ENCODE results near the gene NUDT13. TPM values are rescaled to one million over a fixed set of nuclear protein-coding genes. Genes with fewer than 3 reads are reported as not detected.

The NUDT13 gene
- total and polyA plus RNA-seq, 2 of the 8 experiments (the other 6 are each of a cell fraction or from before 2014, with no cell fraction given), result 1.5 to 1.9 TPM

GRCh38 chr10:73075829-73076228, 34.4 kb upstream of the NUDT13 start:
- Histone ChIP-seq H2AFZ (ENCODE audit: low read length) (no peak overlapping the region), H3K27ac (ENCODE audit: low read depth, low read length) (no peak overlapping the region), H3K18ac (ENCODE audit: extremely low read depth, low read length) (no peak overlapping the region), H2BK20ac (ENCODE audit: low read length) (no peak overlapping the region), H3K23me2 (ENCODE audit: low read depth, low read length) (no peaks in the 10 kb centered on the region), H3K9ac (replicated peaks in 1 of 4; ENCODE audit: extremely low read depth in 1 of 4, low read depth in 3 of 4, low read length in 3 of 4) (no peak overlapping the region), H3K56ac (replicated peaks; ENCODE audit: insufficient read length, low read depth, low read length) (no peak overlapping the region), H4K20me1 (replicated peaks in 1 of 2; ENCODE audit: control insufficient read depth in 1 of 2, insufficient read depth in 2 of 2, low read length in 2 of 2) (peaks cover 0 to 2% of the 10 kb centered on the region in 2 experiments), H2AK5ac (ENCODE audit: low read depth, low read length) (no peak overlapping the region), H3K4me3 (ENCODE audit: extremely low read depth in 1 of 4, insufficient read depth in 2 of 4, low read depth in 3 of 4, low read length in 4 of 4) (no peak overlapping the region), H3K23ac (ENCODE audit: insufficient read length) (no peak overlapping the region), H2BK5ac (ENCODE audit: low read depth, low read length) (no peak overlapping the region), H3K79me1 (ENCODE audit: low read depth, low read length) (no peaks in the 10 kb centered on the region), H2BK15ac (ENCODE audit: low read length) (no peak overlapping the region), H3K36me3 (ENCODE audit: control insufficient read depth in 2 of 4, insufficient read depth in 4 of 4, low read length in 3 of 4) (peaks cover 0 to 19% (median 5%) of the 10 kb centered on the region in 4 experiments; a peak in 4 of 8 replicates), H2BK12ac (ENCODE audit: low read depth, low read length) (no peak overlapping the region), H4K8ac (ENCODE audit: extremely low read depth, insufficient read depth, low read length) (no peak overlapping the region), H3K4me2 (ENCODE audit: insufficient read depth in 1 of 2, low read depth in 2 of 2, low read length in 2 of 2) (no peak overlapping the region), H3K4ac (replicated peaks; ENCODE audit: insufficient read length, low read depth, low read length) (no peak overlapping the region), H3K27me3 (replicated peaks in 1 of 4; ENCODE audit: control insufficient read depth in 3 of 4, extremely low read depth in 1 of 4, insufficient read depth in 3 of 4, low read length in 3 of 4) (no peaks in the 10 kb centered on the region), H2BK120ac (replicated peaks; ENCODE audit: low read depth, low read length) (no peak overlapping the region), H4K5ac (ENCODE audit: insufficient read length, low read depth, low read length) (no peak overlapping the region), H3K79me2 (ENCODE audit: control insufficient read depth in 1 of 2, insufficient read depth in 2 of 2, low read length in 2 of 2) (peaks cover 0 to 16% of the 10 kb centered on the region in 2 experiments; a peak in 2 of 4 replicates), H3K9me3 (ENCODE audit: insufficient read depth in 2 of 2, low read depth in 1 of 2, low read length in 1 of 2) (no peaks in the 10 kb centered on the region), H3K14ac (ENCODE audit: insufficient read length) (no peak overlapping the region), H4K91ac (replicated peaks; ENCODE audit: insufficient read length, low read length) (no peak overlapping the region), H3K4me1 (replicated peaks in 1 of 4; ENCODE audit: control insufficient read depth in 3 of 4, insufficient read depth in 4 of 4, low read length in 3 of 4) (no peaks in the 10 kb centered on the region)
- CTCF ChIA-PET (ENCODE audit: partially characterized antibody), result interaction anchor here (0.7 to 1.2 kb wide), 3 partner anchors 15 to 47 kb away, joined by 3 to 4 read pairs (median 3); no protein-coding TSS in a partner anchor
- FAIRE-seq (no peak), DNase-seq (ENCODE audit: low read depth in 1 of 2, low spot score in 2 of 2) (no peak)
- WGBS, 2 experiments (ENCODE audit: extremely low coverage in 1 of 2, insufficient coverage in 1 of 2, insufficient read length in 1 of 2, insufficient replicate concordance in 2 of 2, low coverage in 1 of 2, low lambda C conversion rate in 2 of 2, missing lambda C conversion rate in 1 of 2), result 98% methylated on average over 3 of the region's 3 CpGs; no CpG with 5 or more reads in 1 of the 2 experiments
- no peak for TF ChIP-seq KDM4A (IDR thresholded peaks at IDR 0.05; ENCODE audit: low read depth, low read length, severe bottlenecking)
- TF ChIP-seq TEAD4 (IDR thresholded peaks at IDR 0.05; ENCODE audit: low read depth, low read length), result no peak
- no peak for TF ChIP-seq TAF7 (optimal IDR thresholded peaks at IDR 0.05; ENCODE audit: borderline replicate concordance, low read depth, low read length)
- TF ChIP-seq YY1 (IDR thresholded peaks at IDR 0.05; ENCODE audit: low read depth, low read length), result no peak
- TF ChIP-seq TAF1 (IDR thresholded peaks at IDR 0.05; ENCODE audit: low read depth, low read length), result no peak
- no peak for TF ChIP-seq CBX5 (IDR thresholded peaks at IDR 0.05; ENCODE audit: low read depth, low read length)
- TF ChIP-seq GTF2F1 (IDR thresholded peaks at IDR 0.05; ENCODE audit: borderline replicate concordance, low read depth, low read length), result no peak
- no peak for TF ChIP-seq TBP (IDR thresholded peaks at IDR 0.05; ENCODE audit: low read depth, low read length)
- TF ChIP-seq EP300 (IDR thresholded peaks at IDR 0.05; ENCODE audit: borderline replicate concordance in 1 of 2, low read depth in 2 of 2, low read length in 2 of 2), result no peak
- TF ChIP-seq CBX8 (IDR thresholded peaks at IDR 0.05; ENCODE audit: borderline replicate concordance, low read depth, low read length), result no peak
- POLR2A ChIA-PET (ENCODE audit: partially characterized antibody), result interaction anchor here (0.6 to 1.6 kb wide), 2 partner anchors 20 to 438 kb away, joined by 3 to 6 read pairs; partner anchors contain the start of gene P4HA1
